ENCODE results near the gene ZNF611. TPM values are rescaled to one million over a fixed set of nuclear protein-coding genes. Genes with fewer than 3 reads are reported as not detected.

The ZNF611 gene
- total and polyA plus RNA-seq, 9 of the 15 experiments (the other 6 are each of a cell fraction or from before 2014, with no cell fraction given) = 3.7 to 29.6 (median 12.8) TPM

DNA sequence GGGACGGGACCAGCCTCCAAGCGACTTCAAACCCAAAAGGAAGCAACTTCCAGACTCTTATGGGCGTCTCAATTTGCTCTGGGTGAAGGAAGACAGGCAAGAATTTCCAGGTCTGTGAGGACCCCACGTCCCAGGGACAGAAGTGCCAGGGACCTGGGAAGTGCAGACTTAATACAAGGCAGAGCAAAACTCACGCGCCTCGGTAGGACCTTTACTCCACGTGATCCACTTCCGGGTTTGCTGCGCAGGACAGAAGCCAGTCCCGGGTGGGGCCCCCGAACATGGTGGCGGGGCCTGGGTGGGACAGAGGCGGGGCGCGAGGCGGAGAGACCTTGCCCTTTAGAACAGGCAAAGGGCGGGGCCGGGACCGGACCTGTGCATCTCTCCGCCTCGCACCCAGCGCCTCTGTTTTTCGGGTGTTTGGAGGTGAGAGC is 9.3 kb downstream of the ZNF611 start (continued):
- TF ChIP-seq, protein P1, sequence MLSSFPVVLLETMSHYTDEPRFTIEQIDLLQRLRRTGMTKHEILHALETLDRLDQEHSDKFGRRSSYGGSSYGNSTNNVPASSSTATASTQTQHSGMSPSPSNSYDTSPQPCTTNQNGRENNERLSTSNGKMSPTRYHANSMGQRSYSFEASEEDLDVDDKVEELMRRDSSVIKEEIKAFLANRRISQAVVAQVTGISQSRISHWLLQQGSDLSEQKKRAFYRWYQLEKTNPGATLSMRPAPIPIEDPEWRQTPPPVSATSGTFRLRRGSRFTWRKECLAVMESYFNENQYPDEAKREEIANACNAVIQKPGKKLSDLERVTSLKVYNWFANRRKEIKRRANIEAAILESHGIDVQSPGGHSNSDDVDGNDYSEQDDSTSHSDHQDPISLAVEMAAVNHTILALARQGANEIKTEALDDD (IDR thresholded peaks at IDR 0.05) = no peak
- TF ChIP-seq, protein P2, sequence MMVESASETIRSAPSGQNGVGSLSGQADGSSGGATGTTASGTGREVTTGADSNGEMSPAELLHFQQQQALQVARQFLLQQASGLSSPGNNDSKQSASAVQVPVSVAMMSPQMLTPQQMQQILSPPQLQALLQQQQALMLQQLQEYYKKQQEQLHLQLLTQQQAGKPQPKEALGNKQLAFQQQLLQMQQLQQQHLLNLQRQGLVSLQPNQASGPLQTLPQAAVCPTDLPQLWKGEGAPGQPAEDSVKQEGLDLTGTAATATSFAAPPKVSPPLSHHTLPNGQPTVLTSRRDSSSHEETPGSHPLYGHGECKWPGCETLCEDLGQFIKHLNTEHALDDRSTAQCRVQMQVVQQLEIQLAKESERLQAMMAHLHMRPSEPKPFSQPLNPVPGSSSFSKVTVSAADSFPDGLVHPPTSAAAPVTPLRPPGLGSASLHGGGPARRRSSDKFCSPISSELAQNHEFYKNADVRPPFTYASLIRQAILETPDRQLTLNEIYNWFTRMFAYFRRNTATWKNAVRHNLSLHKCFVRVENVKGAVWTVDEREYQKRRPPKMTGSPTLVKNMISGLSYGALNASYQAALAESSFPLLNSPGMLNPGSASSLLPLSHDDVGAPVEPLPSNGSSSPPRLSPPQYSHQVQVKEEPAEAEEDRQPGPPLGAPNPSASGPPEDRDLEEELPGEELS (CRISPR knock-in tag; IDR thresholded peaks at IDR 0.05; ENCODE audit: borderline replicate concordance) = no peak
- 0 out of 3 replicates have a peak, but pooled peaks of 1 of the 2 experiments have one; percentile 27 for TF ChIP-seq CBX3 (IDR thresholded peaks at IDR 0.05; ENCODE audit: borderline replicate concordance in 1 of 2, low read length in 2 of 2)
- TF ChIP-seq POLR2A (conservative IDR thresholded peaks at IDR 0.05) = peak; percentile 66
- TF ChIP-seq HNRNPK (IDR thresholded peaks at IDR 0.05; ENCODE audit: low read depth, low read length, poor library complexity, severe bottlenecking) = no peak
- peak; percentile 13 for TF ChIP-seq PHF20 (IDR thresholded peaks at IDR 0.05; ENCODE audit: partially characterized antibody)
- peak; percentile 30; the same call in 1 of the 2 replicates for TF ChIP-seq CBFA2T2 (conservative IDR thresholded peaks at IDR 0.05)
- no peak for TF ChIP-seq CHD4 (IDR thresholded peaks at IDR 0.05; ENCODE audit: insufficient read depth, insufficient replicate concordance, low read depth, low read length, poor library complexity, severe bottlenecking)
- TF ChIP-seq NRF1 (conservative IDR thresholded peaks at IDR 0.05 in 1 of 2, IDR thresholded peaks at IDR 0.05 in 1 of 2) = peak; percentile 82 to 85
- peak; percentile 92 for TF ChIP-seq MYC (IDR thresholded peaks at IDR 0.05; ENCODE audit: low read depth, low read length)
- TF ChIP-seq MYC (CRISPR knock-in tag; IDR thresholded peaks at IDR 0.05; ENCODE audit: borderline replicate concordance, low read depth) = no peak
- TF ChIP-seq, protein P3, sequence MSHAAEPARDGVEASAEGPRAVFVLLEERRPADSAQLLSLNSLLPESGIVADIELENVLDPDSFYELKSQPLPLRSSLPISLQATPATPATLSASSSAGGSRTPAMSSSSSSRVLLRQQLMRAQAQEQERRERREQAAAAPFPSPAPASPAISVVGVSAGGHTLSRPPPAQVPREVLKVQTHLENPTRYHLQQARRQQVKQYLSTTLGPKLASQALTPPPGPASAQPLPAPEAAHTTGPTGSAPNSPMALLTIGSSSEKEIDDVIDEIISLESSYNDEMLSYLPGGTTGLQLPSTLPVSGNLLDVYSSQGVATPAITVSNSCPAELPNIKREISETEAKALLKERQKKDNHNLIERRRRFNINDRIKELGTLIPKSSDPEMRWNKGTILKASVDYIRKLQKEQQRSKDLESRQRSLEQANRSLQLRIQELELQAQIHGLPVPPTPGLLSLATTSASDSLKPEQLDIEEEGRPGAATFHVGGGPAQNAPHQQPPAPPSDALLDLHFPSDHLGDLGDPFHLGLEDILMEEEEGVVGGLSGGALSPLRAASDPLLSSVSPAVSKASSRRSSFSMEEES (CRISPR knock-in tag; IDR thresholded peaks at IDR 0.05) = 0 out of 2 replicates have a peak, but pooled peaks have one; percentile 18
- peak; percentile 39 for TF ChIP-seq KDM5B (IDR thresholded peaks at IDR 0.05; ENCODE audit: insufficient replicate concordance, low read depth, low read length)
- peak; percentile 23 for TF ChIP-seq TAF1 (IDR thresholded peaks at IDR 0.05; ENCODE audit: control insufficient read depth, extremely low read depth, insufficient read depth, low read length, severe bottlenecking)
- TF ChIP-seq, protein P4, sequence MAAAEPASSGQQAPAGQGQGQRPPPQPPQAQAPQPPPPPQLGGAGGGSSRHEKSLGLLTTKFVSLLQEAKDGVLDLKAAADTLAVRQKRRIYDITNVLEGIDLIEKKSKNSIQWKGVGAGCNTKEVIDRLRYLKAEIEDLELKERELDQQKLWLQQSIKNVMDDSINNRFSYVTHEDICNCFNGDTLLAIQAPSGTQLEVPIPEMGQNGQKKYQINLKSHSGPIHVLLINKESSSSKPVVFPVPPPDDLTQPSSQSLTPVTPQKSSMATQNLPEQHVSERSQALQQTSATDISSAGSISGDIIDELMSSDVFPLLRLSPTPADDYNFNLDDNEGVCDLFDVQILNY (CRISPR knock-in tag; IDR thresholded peaks at IDR 0.05) = peak; percentile 12; the same call in 1 of the 2 replicates
- TF ChIP-seq GABPA (tag; conservative IDR thresholded peaks at IDR 0.05; ENCODE audit: low read depth) = peak; percentile 53
- peak; percentile 12; the same call in 1 of the 2 replicates for TF ChIP-seq JUN (IDR thresholded peaks at IDR 0.05; ENCODE audit: borderline replicate concordance, low read depth, low read length)
- no peak for TF ChIP-seq JUN (CRISPR knock-in tag; IDR thresholded peaks at IDR 0.05; ENCODE audit: borderline replicate concordance)
- TF ChIP-seq ASH1L (IDR thresholded peaks at IDR 0.05; ENCODE audit: borderline replicate concordance, low read depth, partially characterized antibody) = peak; percentile 70
- TF ChIP-seq POLR2AphosphoS5 (IDR thresholded peaks at IDR 0.05; ENCODE audit: control insufficient read depth, insufficient read depth, low read depth, low read length) = peak; percentile 48; the same call in 1 of the 2 replicates
- TF ChIP-seq ZNF197 (CRISPR knock-in tag; IDR thresholded peaks at IDR 0.05; ENCODE audit: low read depth) = 0 out of 2 replicates have a peak, but pooled peaks have one; percentile 43
- TF ChIP-seq HCFC1 (IDR thresholded peaks at IDR 0.05; ENCODE audit: low read depth, low read length) = no peak

Measured in K562 (cell line).